Bronchial epithelial cell (primary cell): ENCODE data around the gene HTT. TPM values are rescaled to one million over a fixed set of nuclear protein-coding genes. Genes with fewer than 3 reads are reported as not detected.

Experiments used
- DNase-seq: peaks from one replicate; pipeline ENCODE4 v3.0.0-alpha.2; 2010; ENCODE audit warnings: low read depth
- FAIRE-seq: peaks from 2 replicates; lab custom pipeline; 2011; peaks lifted over from hg19 to GRCh38; lab: Jason Lieb, UNC
- H3K27me3 ChIP-seq: 2 replicates; pipeline ENCODE4 v1.5.1; 2011; ENCODE audit warnings: low read length; ENCODE audit not compliant: control insufficient read depth, insufficient read depth
- H3K36me3 ChIP-seq: 2 replicates; pipeline ENCODE4 v1.5.1; 2011; ENCODE audit warnings: low read length; ENCODE audit not compliant: control insufficient read depth, insufficient read depth
- H3K4me3 ChIP-seq: 2 replicates; pipeline ENCODE4 v1.5.1; 2011; ENCODE audit warnings: mild to moderate bottlenecking, low read depth, low read length, control low read depth
- CTCF ChIP-seq: IDR thresholded peaks from 2 replicates; pipeline ENCODE4 v1.5.1; 2011; ENCODE audit warnings: mild to moderate bottlenecking, moderate library complexity, low read length, control low read depth, inconsistent platforms; ENCODE audit not compliant: insufficient read depth, severe bottlenecking
- total RNA-seq: library from RNA; depleted of rRNA; stranded (reverse); fragments of >200 nt; gene quantifications from 2 replicates; pipeline ENCODE4 v1.2.1, GENCODE V29; 2014

HTT gene
- total RNA-seq, 1 donor from 2014 or later, result 24.0 TPM

DNA sequence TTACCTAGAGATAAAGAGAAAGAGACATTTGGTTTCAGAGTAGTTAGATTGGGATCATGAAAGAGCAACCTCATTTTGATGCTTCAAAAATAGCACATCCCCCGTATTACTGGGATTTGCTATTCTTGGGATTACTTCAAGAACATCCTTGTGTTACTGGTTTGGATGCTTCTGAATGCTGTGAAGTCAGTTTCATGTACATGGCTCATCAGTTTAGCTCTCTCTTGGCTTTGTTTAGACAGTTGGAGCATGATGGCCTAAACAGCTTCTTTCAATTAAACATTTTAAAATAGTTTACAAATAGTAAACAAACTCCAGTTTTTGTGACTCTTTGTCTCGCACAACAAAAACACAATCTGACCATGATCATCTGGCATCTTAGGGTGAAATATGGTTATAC lies 23.9 kb downstream of the HTT start:
- no peak for TF ChIP-seq CTCF
- Histone ChIP-seq H3K4me3 (no peak overlapping the region), H3K27me3 (no peaks in the 10 kb centered on the region), H3K36me3 (peaks cover 7% of the 10 kb centered on the region)
- no peak for FAIRE-seq
- DNase-seq, result no peak

- no peaks in the 10 kb centered on the region for H3K27me3 ChIP-seq
- no peak overlapping the region for H3K4me3 ChIP-seq
- DNase-seq (peak; percentile 94), FAIRE-seq (peak; percentile 50)
- TF ChIP-seq CTCF, result peak; percentile 96
- H3K36me3 ChIP-seq, result peaks cover 16% of the 10 kb centered on the region
These were observed 32.1 kb downstream of the HTT start for GRCh38 chr4:3106339-3107186.

DNA sequence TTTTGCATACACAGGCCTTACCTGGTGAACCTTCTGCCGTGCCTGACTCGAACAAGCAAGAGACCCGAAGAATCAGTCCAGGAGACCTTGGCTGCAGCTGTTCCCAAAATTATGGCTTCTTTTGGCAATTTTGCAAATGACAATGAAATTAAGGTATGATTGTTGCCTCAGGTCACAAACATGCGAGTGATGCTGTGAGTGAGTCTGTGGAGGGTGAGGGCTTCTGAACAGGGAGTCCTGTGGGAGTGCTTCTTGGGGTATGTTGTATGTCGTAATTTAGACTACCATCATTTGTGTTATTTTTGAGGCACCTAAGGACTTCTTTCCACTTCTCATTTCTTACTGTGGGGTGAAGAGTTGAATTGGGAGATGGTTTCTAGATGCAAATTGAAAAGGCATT lies 32.8 kb downstream of the HTT start:
- DNase-seq, result no peak
- Histone ChIP-seq H3K4me3 (no peak overlapping the region), H3K36me3 (peaks cover 16% of the 10 kb centered on the region), H3K27me3 (no peaks in the 10 kb centered on the region)
- no peak for FAIRE-seq
- TF ChIP-seq CTCF, result no peak

DNA sequence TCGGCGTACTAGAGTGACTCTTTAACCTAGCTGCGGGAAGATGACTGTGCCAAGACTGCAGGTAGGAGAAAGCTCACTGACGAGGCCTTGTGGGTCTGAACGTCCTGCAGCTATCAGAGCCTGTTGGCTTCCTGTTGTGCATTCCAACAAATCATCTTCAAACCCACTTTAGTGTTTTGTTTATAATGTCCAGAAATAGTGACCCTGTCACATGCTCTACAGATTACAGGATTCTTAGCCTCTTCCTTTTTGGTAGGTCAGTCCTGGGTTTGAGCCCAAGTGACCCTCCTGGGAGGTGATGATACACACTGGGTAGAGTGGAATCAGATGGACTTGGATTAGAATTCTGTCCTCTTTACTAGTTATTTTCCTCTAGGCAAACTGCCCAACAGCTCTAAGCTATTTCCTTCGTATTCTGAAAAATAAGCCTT lies 33.2 kb downstream of the HTT start:
- Histone ChIP-seq H3K4me3 (no peak overlapping the region), H3K36me3 (peaks cover 15% of the 10 kb centered on the region), H3K27me3 (no peaks in the 10 kb centered on the region)
- no peak for TF ChIP-seq CTCF
- FAIRE-seq (no peak), DNase-seq (no peak)

- no peaks in the 10 kb centered on the region for H3K27me3 ChIP-seq
- H3K36me3 ChIP-seq, result peaks cover 14% of the 10 kb centered on the region
- TF ChIP-seq CTCF, result no peak
- no peak overlapping the region for H3K4me3 ChIP-seq
- no peak for FAIRE-seq
- no peak for DNase-seq
These were observed 33.7 kb downstream of the HTT start for GRCh38 chr4:3108211-3108610.
